Measurements from ENCODE around the gene CDC42EP3. TPM values are rescaled to one million over a fixed set of nuclear protein-coding genes. Genes with fewer than 3 reads are reported as not detected.

The CDC42EP3 gene
- total and polyA plus RNA-seq, 12 donors = 4.2 to 30.2 (median 10.7) TPM

DNA sequence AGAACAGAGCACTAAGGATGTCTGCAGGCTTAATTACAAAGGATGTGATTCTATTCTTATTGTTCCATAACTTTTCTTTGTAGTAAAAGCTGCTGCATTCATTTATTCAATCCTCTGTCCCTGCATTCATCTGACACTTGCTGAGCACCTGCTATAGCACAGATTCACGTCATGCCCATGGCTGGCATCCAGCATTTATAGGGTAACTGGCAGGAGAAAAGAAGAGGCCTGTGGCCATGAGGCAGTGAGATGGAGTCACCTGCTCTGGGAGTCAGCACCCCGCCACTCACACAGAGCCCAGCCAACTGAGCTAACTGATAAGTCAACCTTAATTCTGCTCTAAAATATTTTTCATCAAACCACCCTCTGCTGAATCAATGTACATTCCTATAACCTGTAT is 18.3 kb upstream of the CDC42EP3 start:
- Histone ChIP-seq H3K27me3 (no peaks in the 10 kb centered on the region), H3K4me3 (no peak overlapping the region), H3K9me3 (replicated peaks in 1 of 3) (no peaks in the 10 kb centered on the region), H3K36me3 (replicated peaks in 1 of 2) (no peaks in the 10 kb centered on the region), H3K4me1 (replicated peaks in 1 of 2) (no peaks in the 10 kb centered on the region), H3K27ac (no peak overlapping the region)
- intact Hi-C loops (cut with DNase I) = no loop called here
- TF ChIP-seq POLR2A (IDR thresholded peaks at IDR 0.05) = no peak
- TF ChIP-seq, protein P1, sequence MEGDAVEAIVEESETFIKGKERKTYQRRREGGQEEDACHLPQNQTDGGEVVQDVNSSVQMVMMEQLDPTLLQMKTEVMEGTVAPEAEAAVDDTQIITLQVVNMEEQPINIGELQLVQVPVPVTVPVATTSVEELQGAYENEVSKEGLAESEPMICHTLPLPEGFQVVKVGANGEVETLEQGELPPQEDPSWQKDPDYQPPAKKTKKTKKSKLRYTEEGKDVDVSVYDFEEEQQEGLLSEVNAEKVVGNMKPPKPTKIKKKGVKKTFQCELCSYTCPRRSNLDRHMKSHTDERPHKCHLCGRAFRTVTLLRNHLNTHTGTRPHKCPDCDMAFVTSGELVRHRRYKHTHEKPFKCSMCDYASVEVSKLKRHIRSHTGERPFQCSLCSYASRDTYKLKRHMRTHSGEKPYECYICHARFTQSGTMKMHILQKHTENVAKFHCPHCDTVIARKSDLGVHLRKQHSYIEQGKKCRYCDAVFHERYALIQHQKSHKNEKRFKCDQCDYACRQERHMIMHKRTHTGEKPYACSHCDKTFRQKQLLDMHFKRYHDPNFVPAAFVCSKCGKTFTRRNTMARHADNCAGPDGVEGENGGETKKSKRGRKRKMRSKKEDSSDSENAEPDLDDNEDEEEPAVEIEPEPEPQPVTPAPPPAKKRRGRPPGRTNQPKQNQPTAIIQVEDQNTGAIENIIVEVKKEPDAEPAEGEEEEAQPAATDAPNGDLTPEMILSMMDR (IDR thresholded peaks at IDR 0.05) = no peak
- 21 to 81% (median 62%) methylated on average over 1 to 2 of the region's 2 CpGs for WGBS, 4 donors
- no peak for DNase-seq

DNA sequence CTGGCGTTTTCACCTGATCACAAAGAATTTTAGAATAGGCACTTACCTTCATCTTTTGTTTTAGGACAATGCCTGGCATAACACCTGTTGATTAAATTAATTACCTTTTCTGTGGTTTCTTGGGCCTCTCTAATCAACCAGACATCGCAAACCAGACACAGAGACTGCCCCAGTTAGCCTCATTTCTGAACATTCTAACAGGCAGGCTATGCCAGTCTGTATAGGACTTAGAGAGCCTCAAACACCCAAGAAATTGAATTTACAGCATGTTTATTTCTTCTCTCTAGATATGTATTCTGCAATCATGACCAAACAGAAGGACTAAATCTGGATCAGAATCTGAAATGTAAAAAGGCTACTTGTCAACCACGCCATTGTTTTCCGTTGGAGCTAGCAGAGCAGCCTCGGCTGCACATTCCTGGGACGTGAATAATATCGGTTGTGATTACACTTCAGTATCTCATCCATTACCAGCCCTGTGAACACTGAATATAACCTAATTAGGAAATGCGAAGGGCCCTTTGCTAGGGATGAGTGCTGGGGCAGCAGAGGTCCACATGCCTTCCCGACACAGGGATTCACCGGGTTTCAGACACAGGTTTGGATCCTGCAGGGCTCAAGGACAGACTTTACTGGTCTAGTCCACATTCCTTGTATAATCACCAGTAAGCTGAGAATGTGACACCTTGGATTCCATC is 17.5 kb upstream of the CDC42EP3 start:
- no peaks in the 10 kb centered on the region for H3K27me3 ChIP-seq
- no peak overlapping the region for H3K4me3 ChIP-seq
- H3K9me3 ChIP-seq (replicated peaks in 1 of 3) = no peaks in the 10 kb centered on the region
- 37 to 57% (median 50%) methylated on average over 10 of the region's 10 CpGs for WGBS, 4 donors
- TF ChIP-seq, protein P1 (IDR thresholded peaks at IDR 0.05) = no peak
- TF ChIP-seq POLR2A (IDR thresholded peaks at IDR 0.05) = no peak
- intact Hi-C loops (cut with DNase I) = no loop called here
- no peaks in the 10 kb centered on the region for H3K36me3 ChIP-seq (replicated peaks in 1 of 2)
- H3K27ac ChIP-seq = peak overlapping the region in 2 of 5 donors; percentile 27 to 78
- DNase-seq = peak in 5 of 7 donors; percentile 16 to 67 (median 25)
- H3K4me1 ChIP-seq (replicated peaks in 1 of 2) = no peaks in the 10 kb centered on the region

DNA sequence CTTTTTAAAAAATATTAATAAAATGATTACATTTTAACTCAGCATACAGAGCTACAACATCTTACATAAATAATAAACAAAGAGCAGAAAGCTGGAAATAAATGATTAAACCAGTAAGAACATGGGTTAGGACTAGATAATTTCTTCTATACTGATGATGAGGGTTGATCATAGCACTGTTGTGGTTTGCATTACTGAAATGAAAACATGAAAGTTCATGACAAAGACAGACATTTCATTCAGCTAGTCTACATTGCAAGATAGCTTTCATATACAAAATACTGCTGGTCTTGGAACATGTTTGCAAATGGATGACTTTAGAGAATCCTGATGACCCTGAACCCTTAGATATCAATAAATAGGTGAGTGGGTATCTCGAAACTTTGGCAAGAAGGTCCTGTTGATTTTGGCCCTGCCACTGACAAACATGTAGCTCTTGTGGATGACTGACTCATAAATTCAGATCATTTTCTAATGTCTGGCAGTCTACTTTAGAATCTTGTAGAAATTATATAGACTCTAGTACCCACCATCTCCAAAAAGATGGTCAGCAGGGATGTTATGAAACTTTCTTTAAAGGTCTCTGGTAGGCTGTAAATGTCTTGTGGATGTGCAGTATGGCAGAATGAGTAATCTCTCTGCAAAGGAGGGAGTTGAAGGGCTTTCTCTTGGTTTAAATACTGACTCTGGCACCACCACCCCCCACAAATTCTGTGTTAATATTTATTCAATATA is 15.5 kb upstream of the CDC42EP3 start:
- intact Hi-C loops (cut with DNase I) = no loop called here
- no peak overlapping the region for H3K27ac ChIP-seq

DNA sequence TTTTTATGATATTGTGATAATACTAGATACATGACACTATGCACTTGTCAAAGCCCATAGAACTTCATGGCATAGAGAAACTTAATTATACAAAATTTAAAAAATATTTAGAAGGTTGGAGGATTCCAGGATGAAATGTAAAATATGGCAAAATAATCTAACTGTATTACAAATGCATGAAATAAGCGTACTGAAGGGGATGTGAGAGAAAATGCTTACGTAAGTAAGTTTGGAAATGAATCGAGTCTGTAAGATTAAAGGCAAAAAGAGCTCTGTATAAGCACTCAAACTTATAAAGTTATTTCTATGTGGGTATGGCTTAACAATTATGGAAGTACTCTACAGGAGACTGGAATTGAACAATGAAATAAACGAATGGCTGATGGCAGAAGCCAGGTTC is 13.4 kb upstream of the CDC42EP3 start:
- Histone ChIP-seq H3K36me3 (replicated peaks in 1 of 2) (no peaks in the 10 kb centered on the region), H3K4me1 (replicated peaks in 1 of 2) (no peaks in the 10 kb centered on the region), H3K4me3 (no peak overlapping the region), H3K9me3 (replicated peaks in 1 of 3) (no peaks in the 10 kb centered on the region), H3K27ac (no peak overlapping the region), H3K27me3 (no peaks in the 10 kb centered on the region)
- WGBS, 4 donors = 76 to 79% (median 78%) methylated on average over 4 of the region's 4 CpGs
- DNase-seq = no peak
- TF ChIP-seq POLR2A (IDR thresholded peaks at IDR 0.05) = no peak
- TF ChIP-seq, protein P1 (IDR thresholded peaks at IDR 0.05) = no peak
- intact Hi-C loops (cut with DNase I) = no loop called here

More for the DNA sequence above, 15.5 kb upstream of the CDC42EP3 start:
- Histone ChIP-seq H3K27me3 (no peaks in the 10 kb centered on the region), H3K4me1 (replicated peaks in 1 of 2) (no peaks in the 10 kb centered on the region), H3K9me3 (replicated peaks in 1 of 3) (no peaks in the 10 kb centered on the region), H3K4me3 (no peak overlapping the region), H3K36me3 (replicated peaks in 1 of 2) (no peaks in the 10 kb centered on the region)
- no peak for DNase-seq
- 38 to 56% (median 47%) methylated on average over 1 of the region's 1 CpG for WGBS, 4 donors
- TF ChIP-seq, protein P1 (IDR thresholded peaks at IDR 0.05) = no peak
- TF ChIP-seq POLR2A (IDR thresholded peaks at IDR 0.05) = no peak

Data from adrenal gland (tissue), 12 donors.